Activated CD4-positive, alpha-beta T cell treated with anti-CD3 and anti-CD28 coated beads for 48 hours (primary cell): ENCODE results near the gene WDFY4.

Experiments
- DNase-seq: peaks from one replicate; pipeline ENCODE4 v3.0.0-alpha.2; 2020

WDFY4 gene

DNA sequence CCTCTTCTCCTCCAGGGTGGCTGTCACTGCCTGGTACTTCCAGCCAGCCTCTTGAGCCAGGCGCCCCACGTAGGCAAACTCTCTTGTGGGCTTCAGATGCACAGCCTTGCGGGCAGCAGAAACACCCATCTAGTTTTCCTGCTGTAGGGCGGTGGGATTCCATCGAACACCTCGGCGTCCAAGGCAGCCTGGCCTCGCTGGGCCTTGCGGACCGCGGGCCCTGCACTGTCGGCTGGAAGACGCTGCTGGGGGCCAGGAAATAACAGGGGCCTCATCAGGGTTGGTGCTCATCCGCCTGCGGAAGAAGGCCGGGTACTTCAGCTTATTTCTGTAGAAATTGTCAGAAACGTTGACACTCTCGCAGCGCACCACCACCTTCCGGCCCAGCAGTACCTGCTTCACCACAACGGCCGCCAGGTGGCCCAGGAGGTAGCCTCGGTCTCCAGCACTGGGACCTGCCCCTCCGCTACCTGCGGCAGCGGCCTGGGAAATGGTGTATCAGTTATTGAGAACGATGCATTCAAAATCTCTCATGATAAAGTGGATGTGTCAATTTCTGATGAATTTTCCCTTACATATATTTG is 61.1 kb downstream of the WDFY4 start:
- DNase-seq, result no peak

DNA sequence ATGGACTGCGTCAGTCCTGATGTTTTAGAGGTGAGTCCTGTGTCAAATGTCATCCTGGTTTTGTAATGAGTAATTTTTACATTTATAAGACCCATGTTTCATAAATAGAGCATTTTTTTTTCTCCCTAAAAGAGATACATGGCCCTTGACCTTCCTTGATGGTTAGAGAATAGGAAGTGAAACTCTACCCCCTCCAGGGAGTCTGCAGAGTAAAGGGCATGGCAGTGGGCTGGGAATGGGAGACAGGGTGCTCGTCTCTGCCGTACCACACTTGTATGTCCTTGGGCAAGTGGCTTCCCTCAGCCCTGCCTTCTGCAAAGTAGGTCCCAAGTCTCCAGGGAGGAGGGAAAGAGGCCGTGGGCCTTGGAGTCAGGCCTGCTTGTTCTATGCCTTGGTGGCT is 63.9 kb downstream of the WDFY4 start:
- no peak for DNase-seq

DNA sequence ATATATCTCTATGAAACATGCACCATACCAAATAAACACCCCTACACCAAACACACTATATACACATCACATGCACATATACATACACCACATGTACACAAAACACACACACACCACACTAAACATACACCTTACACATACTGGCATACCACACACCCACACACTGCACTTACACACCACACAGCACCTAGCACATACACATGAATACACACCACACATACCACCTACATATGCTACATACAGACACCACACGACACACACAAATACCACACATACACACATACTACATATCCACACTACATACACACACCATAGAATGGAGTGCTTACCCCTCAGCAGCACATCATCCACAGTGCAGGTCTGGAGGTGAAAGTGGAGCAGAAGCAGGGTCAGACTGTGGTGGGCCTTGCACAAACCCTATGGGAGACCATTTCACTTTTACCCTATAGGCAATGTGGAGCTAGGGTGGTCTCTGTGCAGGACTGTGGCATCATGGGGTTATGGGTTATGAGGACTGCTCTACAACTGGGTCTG is 64.6 kb downstream of the WDFY4 start:
- DNase-seq, result no peak

DNA sequence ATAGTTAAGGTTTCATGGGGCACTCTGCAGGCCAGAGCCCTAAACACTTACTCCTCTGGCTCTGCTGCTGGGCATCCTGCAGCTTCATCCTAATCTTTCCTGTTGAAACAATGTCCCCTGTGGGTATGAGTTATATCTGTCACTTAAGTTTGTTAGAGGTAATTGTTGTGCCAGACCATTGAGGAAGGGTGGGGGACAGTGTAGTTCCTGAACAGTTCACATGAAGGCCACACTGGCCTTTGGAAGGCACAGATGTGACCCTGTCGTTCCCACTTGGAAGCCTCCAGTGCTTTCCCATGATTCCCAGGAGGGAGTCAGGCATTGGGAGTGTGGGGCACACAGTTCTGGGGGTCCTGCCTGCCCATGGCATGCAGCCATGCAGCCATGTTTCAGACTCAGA is 65.3 kb downstream of the WDFY4 start:
- no peak for DNase-seq

DNA sequence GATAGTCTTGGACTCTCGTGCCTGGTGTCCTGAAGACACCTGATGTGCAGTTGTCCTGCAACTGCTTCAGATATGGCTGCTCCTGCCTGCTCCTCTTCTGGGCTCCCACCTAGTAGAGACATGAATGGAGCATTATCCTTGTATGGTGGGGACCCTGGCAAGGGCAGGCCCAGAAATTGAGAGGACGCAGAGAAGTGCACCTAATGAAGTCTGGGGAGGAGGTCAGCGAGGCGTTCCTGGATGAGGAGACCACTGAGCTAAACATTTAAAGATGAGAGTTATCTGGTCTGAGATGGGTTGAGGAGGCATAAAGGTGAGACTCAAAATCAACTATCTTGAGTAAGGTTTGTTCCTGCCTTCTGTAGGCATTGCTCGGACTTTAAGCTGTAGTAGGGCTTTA is 66.3 kb downstream of the WDFY4 start:
- no peak for DNase-seq

DNA sequence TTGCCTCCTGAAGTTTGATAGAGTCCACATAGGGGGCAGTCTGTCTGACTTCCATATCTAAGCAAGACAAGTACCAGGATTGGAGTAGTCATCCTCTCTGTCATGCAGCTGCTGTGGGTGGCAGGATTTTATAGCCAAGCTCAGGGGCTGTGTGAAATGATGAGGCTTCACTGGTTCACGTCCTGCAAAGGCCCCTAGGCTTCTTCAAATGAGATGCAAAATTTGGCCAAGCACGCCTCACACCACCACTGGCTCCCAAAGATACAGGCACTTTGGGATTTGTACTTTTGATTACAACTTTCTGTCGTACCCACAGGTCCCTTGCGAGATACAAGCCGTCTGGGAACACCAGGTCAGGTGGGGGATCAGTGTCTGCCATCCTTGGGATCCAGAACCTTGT is 67.1 kb downstream of the WDFY4 start:
- no peak for DNase-seq

DNA sequence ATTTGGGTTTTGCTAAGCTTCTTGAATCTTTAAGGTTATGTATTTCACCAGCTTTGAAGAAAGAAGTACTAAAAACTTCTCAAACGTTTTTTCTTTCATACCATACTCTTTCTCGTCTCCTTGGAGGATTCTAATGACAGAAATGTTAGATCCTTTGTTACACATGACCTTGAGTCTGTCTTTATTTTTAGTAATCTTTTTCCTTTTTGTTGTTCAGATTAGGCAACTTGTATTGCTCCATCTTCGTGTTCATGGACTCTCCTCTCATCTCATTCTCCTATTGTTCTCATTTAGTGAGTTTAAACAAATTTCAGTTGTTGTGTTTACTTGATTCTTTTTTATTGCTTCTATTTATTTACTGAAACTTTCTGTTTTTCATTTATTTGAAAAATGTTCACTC is 73.7 kb downstream of the WDFY4 start:
- DNase-seq, result no peak

DNA sequence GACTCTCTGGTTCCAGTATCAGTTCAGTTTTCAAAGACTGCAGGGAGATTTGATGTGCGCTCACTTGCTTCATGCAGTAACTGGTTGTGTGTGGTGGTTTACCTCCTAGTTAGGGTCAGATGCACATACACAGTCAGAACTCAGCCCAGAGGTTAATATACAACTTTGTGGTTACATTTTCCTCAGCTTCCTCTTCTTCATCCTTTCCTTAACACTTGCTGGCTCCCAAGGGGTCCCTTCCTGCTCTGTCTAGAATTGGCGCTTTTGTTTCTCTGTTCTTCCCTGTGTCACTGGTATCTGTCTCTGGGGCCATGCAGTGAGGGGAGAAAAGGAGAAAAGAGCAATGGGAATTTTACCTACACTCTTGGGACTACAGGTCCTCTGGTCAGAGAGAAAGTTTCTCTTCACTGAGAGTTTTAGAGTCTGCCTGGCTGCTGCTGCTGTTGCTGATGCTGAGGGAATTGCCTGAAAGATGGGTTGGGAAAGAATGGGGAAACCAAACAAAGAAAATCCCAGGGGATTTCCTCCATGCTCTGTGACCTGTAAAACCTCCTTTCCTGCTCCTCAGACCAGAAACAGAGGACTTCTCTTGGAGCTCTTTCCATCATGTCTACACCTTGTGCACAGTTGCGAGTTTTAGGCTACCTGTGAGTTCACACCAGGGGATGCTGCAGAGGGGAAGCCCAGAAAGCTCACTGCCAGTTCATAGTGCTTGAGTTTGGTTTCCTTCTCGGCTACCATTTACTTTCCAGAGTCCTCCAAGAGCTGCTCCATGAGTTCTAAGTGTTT is 74.6 kb downstream of the WDFY4 start:
- DNase-seq, result no peak

DNA sequence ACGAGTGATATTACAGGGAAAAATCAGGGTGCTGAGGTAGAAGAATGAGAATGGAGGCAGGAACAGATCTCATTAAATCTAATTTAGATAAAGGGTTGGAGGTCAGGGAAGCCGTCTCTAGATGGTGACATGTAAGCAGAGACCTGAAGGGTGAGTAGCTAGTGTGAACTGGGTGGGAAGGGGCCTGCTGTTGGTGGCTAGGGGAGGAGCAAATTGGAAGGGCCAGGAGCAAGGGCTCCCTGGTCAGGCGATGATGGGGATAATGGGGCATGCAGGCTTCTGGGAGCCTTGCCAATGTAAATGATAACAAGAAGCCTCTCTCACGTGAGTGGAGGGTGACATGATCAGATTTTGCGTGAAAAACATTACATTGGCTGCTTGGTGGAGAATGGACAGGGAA is 76.3 kb downstream of the WDFY4 start:
- no peak for DNase-seq

DNA sequence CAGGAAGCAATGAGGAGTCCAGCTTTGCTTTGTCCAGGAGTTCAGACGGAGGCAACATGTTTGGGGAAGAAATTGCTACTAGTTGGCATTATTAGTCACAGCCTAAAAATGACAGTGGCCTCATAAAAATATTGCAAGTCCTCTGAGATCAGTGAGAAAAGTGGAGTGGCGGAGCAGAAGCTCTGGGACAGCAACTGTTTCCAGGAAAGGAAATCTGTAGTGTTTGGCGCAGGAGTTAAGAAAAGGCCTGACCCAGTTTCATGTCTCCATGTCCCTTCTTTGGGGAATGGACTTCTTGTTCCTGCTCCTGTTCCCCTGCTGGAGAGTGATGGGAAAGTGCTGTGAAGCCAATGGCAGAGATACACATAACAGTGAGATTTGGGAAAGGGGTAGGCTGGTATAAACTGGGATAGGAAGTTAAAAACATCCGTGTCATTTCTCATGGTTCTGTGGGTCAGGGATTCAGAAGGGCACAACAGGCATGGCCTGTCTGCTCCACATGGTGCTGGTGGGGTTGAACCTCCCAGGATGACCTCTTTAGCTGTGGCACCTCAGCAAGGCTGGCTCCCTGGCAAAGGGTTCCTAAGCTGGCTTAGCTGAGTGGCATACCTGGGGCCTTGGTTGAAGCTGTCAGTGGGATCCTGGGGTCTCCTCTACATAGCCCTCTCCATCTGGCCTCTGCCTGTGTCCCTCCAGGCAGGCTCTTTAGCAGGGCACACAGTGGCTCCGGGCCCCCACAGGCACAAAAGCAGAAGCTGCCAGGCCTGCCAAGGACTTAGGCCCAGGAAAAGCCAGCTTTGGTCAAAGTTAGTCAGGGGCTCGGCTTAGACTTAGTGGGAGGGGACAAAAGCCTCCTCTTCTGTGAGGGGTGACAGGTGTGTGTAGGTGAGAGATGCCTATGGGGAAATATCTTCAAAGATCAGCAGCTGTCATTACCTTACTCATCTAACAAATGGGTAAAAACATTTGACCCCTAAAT is 77.7 kb downstream of the WDFY4 start:
- no peak for DNase-seq

DNA sequence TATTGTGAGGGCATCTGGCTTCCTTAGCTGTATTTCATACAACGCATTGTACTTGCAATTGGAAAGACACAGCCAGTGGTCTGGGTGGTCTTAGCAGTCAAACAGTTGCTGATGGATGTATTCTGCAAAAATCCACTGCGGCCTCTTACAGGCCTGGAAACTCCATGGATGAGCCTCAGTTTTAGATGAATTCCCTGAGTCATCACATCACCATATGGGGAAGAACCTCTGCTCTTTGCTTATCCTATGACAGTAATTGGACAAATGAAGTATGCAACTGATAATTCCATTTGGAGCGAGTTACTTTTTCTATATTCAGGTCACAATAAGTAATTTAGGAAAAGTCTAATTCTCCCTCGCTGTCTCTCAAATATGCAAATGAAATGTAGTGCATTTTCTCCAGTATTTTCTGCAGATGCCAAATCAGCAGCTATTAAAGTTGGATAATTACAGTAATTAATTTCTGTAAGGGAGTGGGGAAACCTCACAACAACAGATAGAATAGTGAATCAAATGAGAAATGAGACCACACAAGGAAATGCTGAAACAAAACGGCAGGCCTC is 78.8 kb downstream of the WDFY4 start:
- DNase-seq, result no peak

DNA sequence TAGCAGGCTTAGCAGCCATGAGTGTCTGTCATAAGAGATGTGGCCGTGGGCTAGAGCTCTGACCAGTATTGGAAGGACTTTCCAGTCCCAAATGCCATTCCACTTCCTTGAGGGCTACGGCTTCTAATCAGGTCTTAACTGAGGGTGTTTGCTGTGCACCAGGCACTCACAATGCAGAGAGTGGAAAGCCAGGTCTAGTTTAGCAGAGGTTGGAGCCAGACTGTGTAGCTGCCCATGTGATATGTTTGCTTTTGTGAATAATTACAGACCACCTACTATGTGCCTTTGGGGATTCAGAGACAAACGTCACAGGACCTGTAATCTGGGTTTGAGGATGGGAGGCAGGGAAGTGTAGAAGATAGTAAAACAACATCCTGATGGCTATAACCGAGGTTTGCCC is 79.8 kb downstream of the WDFY4 start:
- no peak for DNase-seq

DNA sequence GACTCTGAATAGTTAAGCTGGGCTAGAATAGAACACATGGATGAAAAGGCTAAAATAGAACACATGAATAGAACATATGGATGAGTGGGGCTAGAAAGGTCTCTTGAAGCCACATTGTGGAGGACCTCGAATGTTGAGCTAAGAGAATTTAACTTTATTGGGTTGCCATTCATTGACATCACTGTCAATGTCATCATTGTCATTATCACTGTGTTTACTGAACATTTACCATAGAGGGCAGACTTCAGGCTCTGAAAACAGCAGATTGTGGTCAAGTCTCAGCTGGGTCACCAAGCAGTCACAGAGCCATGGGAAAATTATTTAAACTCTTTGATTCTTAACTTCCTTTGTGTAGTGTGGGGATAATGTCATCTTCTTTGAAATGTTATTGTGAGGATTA is 80.4 kb downstream of the WDFY4 start:
- DNase-seq, result no peak

DNA sequence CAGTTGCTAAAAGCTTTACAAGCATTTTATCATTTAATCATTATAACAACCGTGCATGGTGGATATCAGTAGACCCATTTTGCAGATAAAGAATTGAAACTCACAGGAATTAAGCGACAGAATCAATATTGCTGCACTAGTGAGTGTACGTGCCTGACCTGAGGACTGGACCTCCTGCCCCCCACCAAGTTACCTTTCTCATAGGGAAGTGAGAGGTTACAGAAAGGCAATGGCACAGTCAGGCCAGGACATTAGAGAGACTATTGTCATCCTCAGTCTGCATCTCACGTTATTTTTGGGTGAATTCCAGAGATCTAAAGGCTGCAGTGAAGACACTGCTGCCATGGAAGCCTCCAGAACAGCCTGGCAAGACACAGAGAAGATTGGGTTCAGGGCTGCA is 80.9 kb downstream of the WDFY4 start:
- no peak for DNase-seq

DNA sequence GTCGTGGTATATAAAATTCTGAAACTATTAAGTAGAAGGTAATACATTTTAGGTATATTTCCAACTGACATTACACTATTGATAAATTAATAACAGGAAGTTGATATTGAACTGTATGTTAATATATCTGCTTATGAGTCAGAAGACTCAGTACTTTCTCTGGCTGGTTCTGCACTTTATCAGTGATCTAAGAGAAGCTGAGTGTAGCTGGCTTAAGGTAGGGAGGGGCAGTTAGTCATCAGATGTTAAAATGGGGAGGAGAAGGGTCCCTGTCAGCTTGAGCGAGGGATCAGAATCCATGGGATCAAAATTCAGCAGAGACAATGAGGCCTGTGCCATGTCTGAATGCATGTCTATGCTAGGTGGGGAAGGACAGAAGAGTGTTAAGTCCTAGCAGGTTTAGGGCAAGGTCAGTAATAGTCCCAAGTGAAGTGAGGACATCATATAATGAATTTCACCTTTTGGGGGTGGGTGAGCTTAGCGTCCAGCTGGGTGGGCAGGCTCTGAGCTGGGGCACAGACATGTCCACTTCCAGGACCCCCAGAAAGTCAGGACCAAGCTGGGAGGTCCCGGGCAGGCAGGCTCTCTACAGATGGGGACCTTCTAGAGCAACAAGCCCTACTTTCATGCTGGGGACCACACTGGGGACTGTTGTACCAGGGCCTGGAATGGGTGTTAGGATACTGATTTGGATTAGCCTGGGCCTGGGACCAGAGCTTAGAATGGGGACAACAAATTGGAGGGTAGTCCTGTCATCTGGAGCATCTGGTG is 82.9 kb downstream of the WDFY4 start:
- DNase-seq, result no peak

DNA sequence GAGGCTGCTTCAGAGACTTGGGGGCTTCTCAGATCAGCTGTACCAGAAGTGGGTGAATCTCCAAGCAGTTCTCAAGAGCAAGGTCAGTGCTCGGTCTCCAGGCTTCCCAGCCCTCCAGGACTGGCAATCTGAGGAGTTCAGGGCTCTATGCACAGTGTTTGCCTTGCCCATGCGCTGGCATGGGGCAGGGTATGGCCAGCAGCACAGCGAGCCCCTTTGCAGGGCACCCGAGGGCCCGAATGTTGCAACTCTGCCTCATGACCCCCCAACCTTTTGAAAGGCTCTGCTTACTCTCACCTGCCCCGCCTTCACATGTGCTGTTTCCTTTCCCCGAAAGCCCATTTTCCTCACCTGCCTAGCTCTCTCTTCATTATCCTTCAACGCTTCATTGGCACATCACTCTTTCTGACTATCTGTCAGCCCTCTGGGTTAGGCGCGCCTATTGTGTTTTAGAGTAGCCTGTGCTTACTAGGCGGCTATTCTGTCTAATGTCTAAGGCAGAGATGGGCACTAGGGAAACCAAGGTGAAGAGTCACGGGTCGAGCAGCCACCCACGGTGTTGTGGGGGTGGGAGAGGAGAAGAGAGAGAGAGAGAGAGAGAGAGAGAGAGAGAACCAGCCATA is 83.6 kb downstream of the WDFY4 start:
- DNase-seq, result no peak

DNA sequence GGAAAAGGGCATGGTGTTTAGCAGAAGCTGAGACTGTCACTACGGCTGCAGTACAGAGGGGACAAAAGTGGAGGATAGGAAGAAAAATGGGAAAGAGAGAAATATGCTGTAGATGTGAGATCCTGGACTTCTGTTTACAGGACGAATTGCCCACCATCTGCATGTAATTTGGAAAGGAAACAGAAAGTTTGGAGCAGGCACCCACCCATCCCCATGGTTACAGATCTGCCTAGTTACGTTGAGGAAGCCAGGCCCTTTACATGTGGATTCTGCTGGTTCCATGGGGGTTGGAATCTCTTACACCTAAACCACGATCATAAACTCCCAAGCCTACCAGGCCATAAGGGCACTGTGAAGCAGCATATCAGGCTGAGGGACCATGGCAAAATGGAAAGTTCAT is 84.3 kb downstream of the WDFY4 start:
- DNase-seq, result no peak

DNA sequence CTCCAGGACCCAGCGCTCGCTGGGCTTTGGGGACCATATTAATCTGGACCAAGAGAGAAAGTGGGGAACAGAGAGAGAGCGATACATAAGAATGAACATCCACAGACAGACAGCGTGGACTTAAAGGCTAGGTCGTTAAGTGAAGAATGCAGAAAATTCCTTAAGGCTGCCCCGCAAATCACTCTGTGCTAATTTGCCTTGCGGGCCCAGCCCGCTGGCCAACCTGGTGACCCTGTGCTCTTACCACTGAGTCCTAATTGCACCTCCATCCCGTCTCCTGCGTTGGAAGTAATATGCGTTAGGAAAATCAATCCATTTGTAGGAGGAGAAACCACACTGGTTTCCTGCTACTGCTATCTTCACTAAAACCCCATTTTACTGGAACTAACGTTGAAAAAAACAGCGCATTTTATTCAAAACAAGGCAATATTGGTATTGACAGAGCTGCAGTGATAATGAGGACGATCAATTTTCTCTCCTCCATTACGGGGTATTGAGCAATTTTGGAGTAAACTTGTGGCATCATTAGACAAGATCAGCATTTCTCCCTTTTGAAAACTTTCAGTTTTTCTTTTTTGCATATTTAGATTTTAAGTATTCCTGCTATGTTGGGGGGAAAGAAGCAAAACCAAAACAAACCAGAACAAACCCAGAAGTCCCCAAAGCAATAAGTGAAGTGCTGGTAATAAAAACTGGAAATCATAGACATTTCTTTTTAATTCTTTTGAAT is 85.2 kb downstream of the WDFY4 start:
- DNase-seq, result no peak

DNA sequence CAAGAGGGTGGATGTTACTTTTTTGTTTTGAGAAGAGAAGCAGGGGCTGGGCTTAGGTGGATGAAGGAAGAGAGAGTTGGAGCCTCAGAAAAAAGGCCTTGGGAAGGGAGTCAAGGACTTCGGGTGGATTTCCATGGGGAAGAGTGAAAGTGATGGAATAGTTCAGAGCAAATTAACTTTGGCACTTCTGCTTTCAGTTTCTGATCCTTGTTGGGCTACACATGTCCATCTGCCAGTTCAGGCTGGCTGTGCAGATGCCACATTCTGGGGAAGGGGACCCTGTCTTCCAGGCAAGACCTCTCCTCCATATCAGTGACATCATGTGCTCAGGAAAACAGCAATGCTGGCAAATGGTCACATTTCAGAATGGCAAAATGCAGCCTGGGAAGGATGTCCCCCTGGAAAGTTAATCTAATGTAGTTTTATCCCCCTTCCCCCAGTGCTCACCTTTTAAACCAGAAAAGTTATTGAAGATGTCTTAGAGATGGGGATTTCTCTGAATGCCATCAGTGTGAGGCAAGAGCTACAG is 86.0 kb downstream of the WDFY4 start:
- no peak for DNase-seq

DNA sequence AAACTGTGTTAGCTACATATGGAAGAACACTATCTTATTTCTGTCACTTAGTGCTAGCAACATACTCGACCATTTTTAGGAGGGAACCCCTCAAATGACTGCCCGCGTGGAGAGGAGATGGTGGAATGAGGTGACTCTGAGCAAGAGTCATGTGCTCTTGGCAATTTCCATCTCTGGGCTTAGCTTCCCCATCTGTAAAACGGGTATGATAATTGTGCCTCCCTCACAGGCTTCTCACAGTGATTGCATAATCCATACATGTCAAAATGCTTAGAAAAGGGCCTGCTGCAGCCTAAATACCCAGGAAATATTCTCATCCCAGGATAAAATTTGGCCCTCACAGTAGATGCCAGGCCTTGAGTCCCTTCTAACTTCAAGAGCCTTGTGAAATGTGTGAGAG is 86.6 kb downstream of the WDFY4 start:
- no peak for DNase-seq

DNA sequence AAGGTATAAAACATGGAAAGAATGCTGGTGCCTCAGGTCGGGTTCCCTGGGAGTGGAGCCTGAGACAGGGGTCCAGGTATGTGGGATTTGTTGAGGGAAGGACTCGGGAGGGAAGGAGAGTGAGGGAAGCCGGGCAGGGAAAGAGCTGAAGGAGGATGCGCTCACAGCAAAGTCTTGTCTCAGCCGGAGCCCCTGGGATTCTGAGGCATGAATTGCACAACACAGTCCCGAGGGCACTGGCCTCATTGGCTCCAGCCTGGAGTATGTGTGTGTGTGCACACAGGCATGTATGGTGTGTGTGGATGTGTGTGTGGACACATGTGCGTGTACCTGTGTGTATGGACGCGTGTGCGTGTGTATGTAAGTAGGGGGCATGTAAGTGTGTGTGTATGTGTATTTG is 87.4 kb downstream of the WDFY4 start:
- DNase-seq, result no peak
